ENCODE results near the gene MYL10.

The MYL10 gene

DNA sequence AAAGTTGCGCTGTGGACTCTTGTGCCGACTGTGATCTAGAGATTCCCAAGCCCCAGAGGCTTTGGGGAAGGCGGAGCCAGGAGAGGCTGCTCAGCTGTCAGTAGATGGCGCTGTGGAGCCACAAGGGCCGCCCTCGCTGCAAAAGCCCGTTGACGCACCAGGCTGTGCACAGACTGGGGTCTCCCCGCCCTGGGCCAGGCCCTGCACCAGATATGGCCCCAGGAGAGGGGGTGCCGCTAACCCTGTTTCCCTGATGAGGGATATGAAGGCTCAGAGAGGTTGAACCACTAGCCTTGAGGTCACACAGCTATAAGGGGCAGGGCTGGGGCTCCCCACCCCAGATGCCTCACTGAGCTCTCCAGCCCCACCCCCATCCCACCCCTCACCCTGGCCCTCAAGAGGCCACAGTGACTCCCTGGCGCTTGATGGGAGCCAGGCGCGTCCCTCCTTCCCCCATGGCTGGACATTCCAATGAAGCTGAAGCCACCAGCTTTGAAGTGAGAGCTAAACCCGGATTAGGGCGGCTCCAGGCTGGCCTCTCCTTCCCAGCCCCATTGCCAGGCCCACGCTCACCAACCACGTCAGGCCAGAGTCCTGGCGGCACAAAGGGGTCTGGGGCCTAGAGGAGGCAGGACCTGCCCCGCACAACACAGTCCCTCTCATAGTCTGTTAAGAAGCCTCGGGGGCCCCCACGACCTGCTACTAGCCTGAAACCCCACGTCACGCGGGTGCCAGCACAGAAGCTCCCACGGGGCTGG, 26.4 kb downstream of the MYL10 start:
- DNase-seq (ENCODE audit: low read depth, low spot score): peak; percentile 87
- no peak overlapping the region for H3K4me3 ChIP-seq (ENCODE audit: insufficient read length, low read depth)
- H3K4me1 ChIP-seq (ENCODE audit: insufficient read depth, insufficient read length): peaks cover 15% of the 10 kb centered on the region
- H3K9me3 ChIP-seq (ENCODE audit: insufficient read depth, low read length): no peaks in the 10 kb centered on the region
- no peaks in the 10 kb centered on the region for H3K36me3 ChIP-seq (ENCODE audit: insufficient read depth, insufficient read length, low read length)
- TF ChIP-seq YY1 (IDR thresholded peaks at IDR 0.05; ENCODE audit: insufficient read depth, insufficient read length) (no peak), SUZ12 (IDR thresholded peaks at IDR 0.05; ENCODE audit: extremely low read depth, insufficient read depth, insufficient read length) (no peak), ZNF274 (IDR thresholded peaks at IDR 0.05; ENCODE audit: low read depth, low read length) (no peak)
- peaks cover 7% of the 10 kb centered on the region for H3K27me3 ChIP-seq (ENCODE audit: insufficient read depth, insufficient read length)
- H3K9ac ChIP-seq (ENCODE audit: insufficient read length, low read depth): peak overlapping the region; percentile 32

DNA sequence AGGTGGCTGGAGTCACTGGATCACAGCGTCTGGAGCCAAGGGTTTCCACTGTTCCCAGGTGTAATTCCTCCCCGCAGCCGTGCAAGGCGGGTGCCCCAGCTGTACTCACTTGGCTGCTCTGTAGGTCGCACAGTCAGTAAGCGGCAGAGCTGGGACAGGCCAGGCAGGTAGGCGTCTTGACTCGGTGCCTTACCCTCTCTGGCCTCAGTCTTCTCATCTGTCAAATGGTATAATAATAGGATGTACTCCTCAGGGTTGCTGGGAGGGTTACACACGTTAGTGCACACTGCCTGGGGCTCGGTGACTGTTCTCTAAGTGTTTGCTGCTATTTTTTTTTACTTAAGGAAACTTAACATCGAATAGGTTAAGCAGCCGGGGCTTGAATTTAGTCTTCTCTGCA, 27.0 kb downstream of the MYL10 start:
- no peaks in the 10 kb centered on the region for H3K36me3 ChIP-seq (ENCODE audit: insufficient read depth, insufficient read length, low read length)
- TF ChIP-seq ZNF274 (IDR thresholded peaks at IDR 0.05; ENCODE audit: low read depth, low read length) (no peak), SUZ12 (IDR thresholded peaks at IDR 0.05; ENCODE audit: extremely low read depth, insufficient read depth, insufficient read length) (no peak), YY1 (IDR thresholded peaks at IDR 0.05; ENCODE audit: insufficient read depth, insufficient read length) (no peak)
- peaks cover 7% of the 10 kb centered on the region for H3K27me3 ChIP-seq (ENCODE audit: insufficient read depth, insufficient read length)
- no peak overlapping the region for H3K9ac ChIP-seq (ENCODE audit: insufficient read length, low read depth)
- H3K4me1 ChIP-seq (ENCODE audit: insufficient read depth, insufficient read length): peaks cover 15% of the 10 kb centered on the region
- H3K9me3 ChIP-seq (ENCODE audit: insufficient read depth, low read length): no peaks in the 10 kb centered on the region
- no peak overlapping the region for H3K4me3 ChIP-seq (ENCODE audit: insufficient read length, low read depth)
- DNase-seq (ENCODE audit: low read depth, low spot score): no peak

DNA sequence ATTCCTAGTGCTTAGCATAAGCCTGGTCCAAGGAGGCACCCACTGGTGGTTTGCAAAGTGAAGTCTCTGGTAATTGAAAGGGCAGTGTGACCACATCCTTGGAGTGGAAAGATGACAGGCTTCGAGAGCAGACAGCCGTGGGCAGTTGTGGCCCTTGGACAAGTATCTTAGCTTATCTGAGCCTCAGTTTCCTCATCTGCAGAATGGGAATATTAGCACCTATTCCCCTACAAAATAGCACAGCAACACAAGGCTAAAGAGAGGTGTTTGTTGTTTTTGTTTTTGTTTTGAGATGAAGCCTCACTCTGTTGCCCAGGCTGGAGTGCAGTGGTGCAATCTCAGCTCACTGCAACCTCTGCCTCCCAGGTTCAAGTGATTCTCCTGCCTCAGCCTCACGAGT, 29.3 kb downstream of the MYL10 start:
- Histone ChIP-seq H3K36me3 (ENCODE audit: insufficient read depth, insufficient read length, low read length) (no peaks in the 10 kb centered on the region), H3K4me1 (ENCODE audit: insufficient read depth, insufficient read length) (peaks cover 14% of the 10 kb centered on the region), H3K9ac (ENCODE audit: insufficient read length, low read depth) (no peak overlapping the region), H3K4me3 (ENCODE audit: insufficient read length, low read depth) (no peak overlapping the region), H3K27me3 (ENCODE audit: insufficient read depth, insufficient read length) (peaks cover 7% of the 10 kb centered on the region), H3K9me3 (ENCODE audit: insufficient read depth, low read length) (0 out of 2 replicates have a peak, but pooled peaks cover 3% of the 10 kb centered on the region)
- no peak for TF ChIP-seq YY1 (IDR thresholded peaks at IDR 0.05; ENCODE audit: insufficient read depth, insufficient read length)
- TF ChIP-seq ZNF274 (IDR thresholded peaks at IDR 0.05; ENCODE audit: low read depth, low read length): no peak
- TF ChIP-seq SUZ12 (IDR thresholded peaks at IDR 0.05; ENCODE audit: extremely low read depth, insufficient read depth, insufficient read length): no peak
- no peak for DNase-seq (ENCODE audit: low read depth, low spot score)

DNA sequence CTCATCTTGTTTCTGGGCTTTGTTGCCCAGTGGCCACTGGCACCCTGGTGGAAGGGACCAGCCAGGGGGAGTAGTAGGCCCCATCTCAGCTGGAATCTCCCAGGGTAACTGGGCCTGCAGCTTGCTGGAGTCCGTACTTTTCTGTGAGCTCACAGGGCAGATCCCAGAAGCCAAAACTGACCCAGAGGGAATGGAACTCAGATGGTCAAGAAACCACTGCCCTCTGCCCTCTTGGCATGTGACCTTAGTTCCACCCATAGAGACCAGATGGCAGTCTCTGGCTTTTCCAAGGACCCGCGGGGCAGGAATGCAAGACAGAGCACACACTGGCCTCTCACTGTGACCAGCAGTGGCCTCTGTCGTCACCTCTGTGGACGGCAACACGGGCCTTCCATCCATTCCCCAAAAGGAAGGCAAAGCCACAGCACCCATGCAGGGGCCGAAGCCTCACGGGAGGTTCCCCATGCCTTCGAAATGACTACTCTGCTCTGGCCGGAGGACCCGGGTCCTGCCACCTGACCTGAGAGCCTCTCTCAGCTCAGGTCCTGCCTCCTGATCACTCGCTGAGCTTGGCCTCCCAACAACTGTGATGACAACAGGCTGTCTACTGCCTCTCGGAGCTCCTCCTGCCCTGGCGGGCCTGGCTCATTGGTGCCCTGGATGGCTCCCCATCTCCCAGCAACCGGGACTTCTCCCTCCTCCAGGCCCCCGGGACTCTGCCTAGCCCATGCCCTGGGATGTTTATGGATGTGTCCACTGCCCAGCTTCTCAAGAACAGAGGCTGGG, 29.9 kb downstream of the MYL10 start:
- Histone ChIP-seq H3K4me1 (ENCODE audit: insufficient read depth, insufficient read length) (peaks cover 11% of the 10 kb centered on the region), H3K27me3 (ENCODE audit: insufficient read depth, insufficient read length) (peaks cover 7% of the 10 kb centered on the region), H3K9me3 (ENCODE audit: insufficient read depth, low read length) (0 out of 2 replicates have a peak, but pooled peaks cover 3% of the 10 kb centered on the region), H3K4me3 (ENCODE audit: insufficient read length, low read depth) (no peak overlapping the region), H3K9ac (ENCODE audit: insufficient read length, low read depth) (no peak overlapping the region), H3K36me3 (ENCODE audit: insufficient read depth, insufficient read length, low read length) (no peaks in the 10 kb centered on the region)
- DNase-seq (ENCODE audit: low read depth, low spot score): no peak
- TF ChIP-seq ZNF274 (IDR thresholded peaks at IDR 0.05; ENCODE audit: low read depth, low read length) (no peak), SUZ12 (IDR thresholded peaks at IDR 0.05; ENCODE audit: extremely low read depth, insufficient read depth, insufficient read length) (no peak)

DNA sequence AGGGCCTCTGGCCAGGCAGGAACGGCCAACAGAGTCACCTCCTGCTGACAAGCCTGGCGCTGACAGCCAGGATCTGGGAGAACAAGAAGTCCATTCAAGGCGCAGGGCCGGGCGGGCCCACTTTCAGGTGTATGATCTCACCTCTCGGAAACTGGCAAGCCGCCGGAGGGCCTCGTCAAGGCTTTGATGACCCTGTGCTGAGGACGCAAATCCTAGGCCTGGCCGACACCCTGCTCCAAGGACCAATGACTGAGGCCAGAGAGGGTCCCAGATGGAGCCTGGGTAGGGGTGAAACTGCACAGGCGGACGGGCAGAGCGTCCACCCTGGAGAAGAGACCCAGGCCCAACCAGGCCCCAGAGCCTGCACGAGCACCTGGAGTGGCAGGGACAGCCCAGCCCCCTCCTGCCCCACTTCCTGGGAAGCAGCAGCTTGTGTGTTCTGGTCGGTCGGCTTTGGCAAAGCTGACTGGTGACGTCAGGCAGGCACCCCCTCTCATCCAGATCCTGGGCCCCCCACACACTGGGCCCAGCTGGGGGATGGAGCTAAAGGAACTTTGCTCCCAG, 30.6 kb downstream of the MYL10 start:
- no peaks in the 10 kb centered on the region for H3K36me3 ChIP-seq (ENCODE audit: insufficient read depth, insufficient read length, low read length)
- H3K4me1 ChIP-seq (ENCODE audit: insufficient read depth, insufficient read length): peaks cover 11% of the 10 kb centered on the region
- no peak overlapping the region for H3K4me3 ChIP-seq (ENCODE audit: insufficient read length, low read depth)
- no peak overlapping the region for H3K9ac ChIP-seq (ENCODE audit: insufficient read length, low read depth)
- no peak for DNase-seq (ENCODE audit: low read depth, low spot score)
- no peak for TF ChIP-seq SUZ12 (IDR thresholded peaks at IDR 0.05; ENCODE audit: extremely low read depth, insufficient read depth, insufficient read length)
- H3K27me3 ChIP-seq (ENCODE audit: insufficient read depth, insufficient read length): peaks cover 7% of the 10 kb centered on the region
- H3K9me3 ChIP-seq (ENCODE audit: insufficient read depth, low read length): 0 out of 2 replicates have a peak, but pooled peaks cover 3% of the 10 kb centered on the region

DNA sequence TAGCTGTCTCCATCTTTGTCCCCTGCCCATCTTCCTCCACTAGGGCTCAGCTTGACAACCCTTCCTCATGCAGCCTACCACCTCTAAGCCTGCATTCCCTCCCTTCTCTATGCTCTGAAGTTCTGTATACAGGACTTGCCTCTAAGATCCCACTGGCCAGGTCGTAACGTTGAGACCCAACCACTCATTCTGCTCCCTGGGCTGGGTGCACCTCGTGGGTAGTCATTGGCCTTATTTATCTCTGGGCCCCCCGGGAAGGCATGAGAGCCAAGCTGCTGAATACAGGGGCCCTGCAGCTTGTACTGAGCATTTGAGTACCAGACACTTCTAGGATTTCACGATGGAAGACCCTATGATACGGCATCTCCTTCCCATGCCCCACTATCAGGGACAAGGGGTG, 31.2 kb downstream of the MYL10 start:
- Histone ChIP-seq H3K27me3 (ENCODE audit: insufficient read depth, insufficient read length) (peaks cover 7% of the 10 kb centered on the region), H3K9me3 (ENCODE audit: insufficient read depth, low read length) (0 out of 2 replicates have a peak, but pooled peaks cover 3% of the 10 kb centered on the region), H3K4me3 (ENCODE audit: insufficient read length, low read depth) (no peak overlapping the region), H3K36me3 (ENCODE audit: insufficient read depth, insufficient read length, low read length) (no peaks in the 10 kb centered on the region), H3K4me1 (ENCODE audit: insufficient read depth, insufficient read length) (peaks cover 9% of the 10 kb centered on the region), H3K9ac (ENCODE audit: insufficient read length, low read depth) (no peak overlapping the region)
- TF ChIP-seq ZNF274 (IDR thresholded peaks at IDR 0.05; ENCODE audit: low read depth, low read length): no peak
- no peak for TF ChIP-seq SUZ12 (IDR thresholded peaks at IDR 0.05; ENCODE audit: extremely low read depth, insufficient read depth, insufficient read length)
- TF ChIP-seq YY1 (IDR thresholded peaks at IDR 0.05; ENCODE audit: insufficient read depth, insufficient read length): no peak
- DNase-seq (ENCODE audit: low read depth, low spot score): no peak

DNA sequence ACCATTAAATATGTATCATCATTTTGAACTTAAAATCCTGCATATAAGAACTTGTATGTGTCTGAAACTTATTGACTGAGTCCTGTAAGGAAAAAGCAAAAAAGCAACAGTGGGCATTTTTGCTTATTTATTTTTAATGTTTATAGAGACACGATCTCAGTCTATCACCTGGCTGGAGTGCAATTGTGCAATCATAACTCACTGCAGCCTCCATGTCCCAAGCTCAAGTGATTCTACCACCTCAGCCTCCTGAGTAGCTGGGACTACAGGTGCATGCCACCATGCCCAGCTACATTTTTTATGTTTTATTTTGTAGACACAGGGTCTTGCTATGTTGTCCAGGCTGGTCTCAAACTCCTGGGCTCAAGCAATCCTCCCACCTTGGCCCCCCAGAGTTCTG, 32.2 kb downstream of the MYL10 start:
- Histone ChIP-seq H3K27me3 (ENCODE audit: insufficient read depth, insufficient read length) (peaks cover 4% of the 10 kb centered on the region), H3K4me3 (ENCODE audit: insufficient read length, low read depth) (no peak overlapping the region), H3K36me3 (ENCODE audit: insufficient read depth, insufficient read length, low read length) (no peaks in the 10 kb centered on the region), H3K9ac (ENCODE audit: insufficient read length, low read depth) (no peak overlapping the region), H3K4me1 (ENCODE audit: insufficient read depth, insufficient read length) (peaks cover 7% of the 10 kb centered on the region), H3K9me3 (ENCODE audit: insufficient read depth, low read length) (0 out of 2 replicates have a peak, but pooled peaks cover 3% of the 10 kb centered on the region)
- TF ChIP-seq ZNF274 (IDR thresholded peaks at IDR 0.05; ENCODE audit: low read depth, low read length) (no peak), YY1 (IDR thresholded peaks at IDR 0.05; ENCODE audit: insufficient read depth, insufficient read length) (no peak), SUZ12 (IDR thresholded peaks at IDR 0.05; ENCODE audit: extremely low read depth, insufficient read depth, insufficient read length) (no peak)
- DNase-seq (ENCODE audit: low read depth, low spot score): no peak

All from NT2/D1 (cell line).